Measurements from ENCODE around the gene HHIP. TPM values are rescaled to one million over a fixed set of nuclear protein-coding genes. Genes with fewer than 3 reads are reported as not detected.

HHIP gene
- total and polyA plus RNA-seq, 9 of the 15 experiments (the other 6 are each of a cell fraction or from before 2014, with no cell fraction given) = 0.09 TPM; not detected in 8

DNA sequence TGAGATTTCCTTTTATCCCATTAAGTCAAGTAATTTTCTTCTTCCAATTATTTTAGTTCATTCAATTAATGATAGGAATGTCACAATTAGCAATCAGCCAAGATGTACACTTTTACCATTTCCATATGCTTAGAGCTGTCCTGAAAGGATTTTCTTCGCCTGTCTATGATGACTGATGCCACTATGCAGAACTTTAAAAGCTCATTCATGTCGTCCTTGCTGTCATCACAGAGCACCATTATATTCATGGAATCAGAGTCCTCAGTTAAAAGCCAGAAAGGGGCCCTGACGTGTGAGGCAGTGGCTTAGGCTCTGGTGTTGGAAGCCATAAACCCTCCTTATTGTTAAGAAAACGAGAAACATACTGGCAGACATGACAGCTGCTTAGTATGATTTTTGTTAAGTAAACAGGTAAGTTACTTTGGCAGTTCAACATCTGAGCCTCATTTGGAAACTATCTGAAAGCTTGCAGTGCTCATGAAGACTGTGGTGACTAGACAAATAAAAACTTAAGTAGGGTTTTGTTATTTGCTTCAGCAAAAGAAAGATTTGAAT is 73.1 kb downstream of the HHIP start:
- Histone ChIP-seq H3K9ac (ENCODE audit: insufficient read depth in 1 of 2, low read depth in 2 of 2, low read length in 2 of 2) (no peak overlapping the region), H3K4me1 (replicated peaks in 1 of 2; ENCODE audit: control insufficient read depth in 2 of 2, insufficient read depth in 2 of 2, low read length in 2 of 2) (no peaks in the 10 kb centered on the region), H3K27me3 (ENCODE audit: control insufficient read depth in 2 of 2, insufficient read depth in 2 of 2, low read length in 2 of 2) (no peaks in the 10 kb centered on the region; a peak in 1 of 5 replicates), H4K20me1 (replicated peaks; ENCODE audit: control insufficient read depth, insufficient read depth, low read length) (no peaks in the 10 kb centered on the region), H3K36me3 (ENCODE audit: control insufficient read depth, insufficient read depth, low read length) (no peaks in the 10 kb centered on the region), H3K9me1 (ENCODE audit: control insufficient read depth, insufficient read depth, low read length) (no peaks in the 10 kb centered on the region), H3K9me3 (replicated peaks; ENCODE audit: control insufficient read depth, insufficient read depth, low read depth, low read length) (no peaks in the 10 kb centered on the region), H3K27ac (ENCODE audit: extremely low read depth, low read depth, low read length) (no peak overlapping the region), H3K4me3 (no peak overlapping the region), H2AFZ (ENCODE audit: low read depth, low read length) (no peak overlapping the region), H3K4me2 (ENCODE audit: insufficient read depth, low read length) (no peak overlapping the region), H3K79me2 (ENCODE audit: control insufficient read depth, insufficient read depth, low read length) (no peaks in the 10 kb centered on the region)
- DNase-seq (ENCODE audit: extremely low read depth in 1 of 4, low spot score in 3 of 4) (no peak), FAIRE-seq (no peak), ATAC-seq (no peak)
- in situ Hi-C loops (cut with MboI) (no loop called here), intact Hi-C loops (cut with micrococcal nuclease) (no loop called here)
- no TSS peak for BruUV-seq (replicated peaks)
- WGBS (ENCODE audit: insufficient coverage, low coverage, missing lambda C conversion rate) = 0% methylated on average over 4 of the region's 4 CpGs
- CTCF ChIA-PET (ENCODE audit: low intra/inter-chr PET ratio) = no interaction called here
- POLR2A ChIA-PET = no interaction called here
- no peak for TF ChIP-seq CC2D1A (IDR thresholded peaks at IDR 0.05)
- no peak for TF ChIP-seq ZNF134 (CRISPR knock-in tag; conservative IDR thresholded peaks at IDR 0.05)

DNA sequence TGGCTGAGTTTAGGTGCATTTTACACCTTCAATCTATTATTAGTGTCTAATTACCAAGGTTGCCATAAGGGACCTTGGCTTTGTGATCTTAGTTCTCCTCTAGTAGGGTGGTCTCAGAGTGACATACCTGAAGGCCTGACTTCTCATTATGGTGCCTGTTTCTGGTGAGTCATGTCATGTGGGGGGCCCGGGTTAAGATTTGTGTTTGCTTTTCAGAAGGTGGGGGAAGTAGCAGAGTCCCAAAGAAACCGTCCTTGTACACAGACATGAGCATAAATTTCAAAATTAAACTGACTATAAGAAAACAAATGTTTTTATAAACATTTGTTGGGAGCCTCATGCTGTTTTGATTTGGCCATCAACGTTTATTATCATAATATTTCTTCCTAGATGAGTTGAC is 74.5 kb downstream of the HHIP start:
- Histone ChIP-seq H3K27ac (ENCODE audit: extremely low read depth, low read depth, low read length) (no peak overlapping the region), H3K4me3 (no peak overlapping the region), H3K9me1 (ENCODE audit: control insufficient read depth, insufficient read depth, low read length) (no peaks in the 10 kb centered on the region), H3K4me1 (replicated peaks in 1 of 2; ENCODE audit: control insufficient read depth in 2 of 2, insufficient read depth in 2 of 2, low read length in 2 of 2) (no peaks in the 10 kb centered on the region), H4K20me1 (replicated peaks; ENCODE audit: control insufficient read depth, insufficient read depth, low read length) (no peaks in the 10 kb centered on the region), H3K27me3 (ENCODE audit: control insufficient read depth in 2 of 2, insufficient read depth in 2 of 2, low read length in 2 of 2) (no peaks in the 10 kb centered on the region), H3K79me2 (ENCODE audit: control insufficient read depth, insufficient read depth, low read length) (no peaks in the 10 kb centered on the region), H3K4me2 (ENCODE audit: insufficient read depth, low read length) (no peak overlapping the region), H3K36me3 (ENCODE audit: control insufficient read depth, insufficient read depth, low read length) (no peaks in the 10 kb centered on the region), H3K9me3 (replicated peaks; ENCODE audit: control insufficient read depth, insufficient read depth, low read depth, low read length) (no peaks in the 10 kb centered on the region), H2AFZ (ENCODE audit: low read depth, low read length) (no peak overlapping the region), H3K9ac (ENCODE audit: insufficient read depth in 1 of 2, low read depth in 2 of 2, low read length in 2 of 2) (no peak overlapping the region)
- FAIRE-seq = no peak
- in situ Hi-C loops (cut with MboI) (no loop called here), intact Hi-C loops (cut with micrococcal nuclease) (no loop called here)
- DNase-seq (ENCODE audit: extremely low read depth in 1 of 4, low spot score in 3 of 4) = no peak
- WGBS (ENCODE audit: insufficient coverage, low coverage, missing lambda C conversion rate) = 0% methylated on average over 3 of the region's 3 CpGs
- BruUV-seq (replicated peaks) = no TSS peak
- ChIA-PET POLR2A (no interaction called here), CTCF (ENCODE audit: low intra/inter-chr PET ratio) (no interaction called here)
- no peak for ATAC-seq
- TF ChIP-seq ELF4 (CRISPR knock-in tag; IDR thresholded peaks at IDR 0.05) = no peak
- no peak for TF ChIP-seq TRIM28 (IDR thresholded peaks at IDR 0.05)
- TF ChIP-seq, protein P1, sequence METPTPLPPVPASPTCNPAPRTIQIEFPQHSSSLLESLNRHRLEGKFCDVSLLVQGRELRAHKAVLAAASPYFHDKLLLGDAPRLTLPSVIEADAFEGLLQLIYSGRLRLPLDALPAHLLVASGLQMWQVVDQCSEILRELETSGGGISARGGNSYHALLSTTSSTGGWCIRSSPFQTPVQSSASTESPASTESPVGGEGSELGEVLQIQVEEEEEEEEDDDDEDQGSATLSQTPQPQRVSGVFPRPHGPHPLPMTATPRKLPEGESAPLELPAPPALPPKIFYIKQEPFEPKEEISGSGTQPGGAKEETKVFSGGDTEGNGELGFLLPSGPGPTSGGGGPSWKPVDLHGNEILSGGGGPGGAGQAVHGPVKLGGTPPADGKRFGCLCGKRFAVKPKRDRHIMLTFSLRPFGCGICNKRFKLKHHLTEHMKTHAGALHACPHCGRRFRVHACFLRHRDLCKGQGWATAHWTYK (CRISPR knock-in tag; IDR thresholded peaks at IDR 0.05) = no peak
- TF ChIP-seq, protein P2, sequence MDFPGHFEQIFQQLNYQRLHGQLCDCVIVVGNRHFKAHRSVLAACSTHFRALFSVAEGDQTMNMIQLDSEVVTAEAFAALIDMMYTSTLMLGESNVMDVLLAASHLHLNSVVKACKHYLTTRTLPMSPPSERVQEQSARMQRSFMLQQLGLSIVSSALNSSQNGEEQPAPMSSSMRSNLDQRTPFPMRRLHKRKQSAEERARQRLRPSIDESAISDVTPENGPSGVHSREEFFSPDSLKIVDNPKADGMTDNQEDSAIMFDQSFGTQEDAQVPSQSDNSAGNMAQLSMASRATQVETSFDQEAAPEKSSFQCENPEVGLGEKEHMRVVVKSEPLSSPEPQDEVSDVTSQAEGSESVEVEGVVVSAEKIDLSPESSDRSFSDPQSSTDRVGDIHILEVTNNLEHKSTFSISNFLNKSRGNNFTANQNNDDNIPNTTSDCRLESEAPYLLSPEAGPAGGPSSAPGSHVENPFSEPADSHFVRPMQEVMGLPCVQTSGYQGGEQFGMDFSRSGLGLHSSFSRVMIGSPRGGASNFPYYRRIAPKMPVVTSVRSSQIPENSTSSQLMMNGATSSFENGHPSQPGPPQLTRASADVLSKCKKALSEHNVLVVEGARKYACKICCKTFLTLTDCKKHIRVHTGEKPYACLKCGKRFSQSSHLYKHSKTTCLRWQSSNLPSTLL (IDR thresholded peaks at IDR 0.05) = no peak
- TF ChIP-seq, protein P3, sequence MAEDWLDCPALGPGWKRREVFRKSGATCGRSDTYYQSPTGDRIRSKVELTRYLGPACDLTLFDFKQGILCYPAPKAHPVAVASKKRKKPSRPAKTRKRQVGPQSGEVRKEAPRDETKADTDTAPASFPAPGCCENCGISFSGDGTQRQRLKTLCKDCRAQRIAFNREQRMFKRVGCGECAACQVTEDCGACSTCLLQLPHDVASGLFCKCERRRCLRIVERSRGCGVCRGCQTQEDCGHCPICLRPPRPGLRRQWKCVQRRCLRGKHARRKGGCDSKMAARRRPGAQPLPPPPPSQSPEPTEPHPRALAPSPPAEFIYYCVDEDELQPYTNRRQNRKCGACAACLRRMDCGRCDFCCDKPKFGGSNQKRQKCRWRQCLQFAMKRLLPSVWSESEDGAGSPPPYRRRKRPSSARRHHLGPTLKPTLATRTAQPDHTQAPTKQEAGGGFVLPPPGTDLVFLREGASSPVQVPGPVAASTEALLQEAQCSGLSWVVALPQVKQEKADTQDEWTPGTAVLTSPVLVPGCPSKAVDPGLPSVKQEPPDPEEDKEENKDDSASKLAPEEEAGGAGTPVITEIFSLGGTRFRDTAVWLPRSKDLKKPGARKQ (CRISPR knock-in tag; IDR thresholded peaks at IDR 0.05) = no peak
- TF ChIP-seq, protein P4, sequence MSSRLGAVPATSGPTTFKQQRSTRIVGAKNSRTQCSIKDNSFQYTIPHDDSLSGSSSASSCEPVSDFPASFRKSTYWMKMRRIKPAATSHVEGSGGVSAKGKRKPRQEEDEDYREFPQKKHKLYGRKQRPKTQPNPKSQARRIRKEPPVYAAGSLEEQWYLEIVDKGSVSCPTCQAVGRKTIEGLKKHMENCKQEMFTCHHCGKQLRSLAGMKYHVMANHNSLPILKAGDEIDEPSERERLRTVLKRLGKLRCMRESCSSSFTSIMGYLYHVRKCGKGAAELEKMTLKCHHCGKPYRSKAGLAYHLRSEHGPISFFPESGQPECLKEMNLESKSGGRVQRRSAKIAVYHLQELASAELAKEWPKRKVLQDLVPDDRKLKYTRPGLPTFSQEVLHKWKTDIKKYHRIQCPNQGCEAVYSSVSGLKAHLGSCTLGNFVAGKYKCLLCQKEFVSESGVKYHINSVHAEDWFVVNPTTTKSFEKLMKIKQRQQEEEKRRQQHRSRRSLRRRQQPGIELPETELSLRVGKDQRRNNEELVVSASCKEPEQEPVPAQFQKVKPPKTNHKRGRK (tag; IDR thresholded peaks at IDR 0.05) = no peak
- TF ChIP-seq DMBX1 (CRISPR knock-in tag; IDR thresholded peaks at IDR 0.05; ENCODE audit: borderline replicate concordance) = no peak
- no peak for TF ChIP-seq RBFOX2 (IDR thresholded peaks at IDR 0.05; ENCODE audit: low read depth, low read length)
